K562 (cell line): Measurements from ENCODE around the gene ARNT2. TPM values are rescaled to one million over a fixed set of nuclear protein-coding genes. Genes with fewer than 3 reads are reported as not detected.

Source experiments
- ATAC-seq: fragments of 200-7000 bp; cut with Tn5 transposase; 3 replicates; pipeline ENCODE4 v1.9.1; 2020; ENCODE audit warnings: moderate library complexity
- BruUV-seq: library from RNA; stranded (reverse); fragments of 400-500 nt; replicated peaks from 2 replicates; lab custom pipeline; 2021; lab: Mats Ljungman, UMichigan
- CTCF ChIA-PET: fragments of 300-600 bp; formaldehyde crosslinking; extraction: SDS; loops from one replicate; lab custom pipeline; 2021; ENCODE audit warnings: low intra/inter-chr PET ratio; lab: Yijun Ruan, JAX
- POLR2A ChIA-PET: fragments of 300-600, 350-650 bp; sonication (Branson Sonifier 250); formaldehyde crosslinking; extraction: SDS; loops from one replicate; lab custom pipeline; 2021; ENCODE audit warnings: antibody characterized with exemption, inconsistent platforms; lab: Yijun Ruan, JAX
- DNase-seq, 4 experiments: peaks; one replicate each; pipeline versions ENCODE4 v3.0.0 to v3.0.0-alpha.2; 2011 to 2018; ENCODE audit warnings: low spot score in 3 of 4, mixed read lengths in 3 of 4; ENCODE audit errors: extremely low read depth in 1 of 4
- FAIRE-seq: peaks from 2 replicates; lab custom pipeline; 2011; peaks lifted over from hg19 to GRCh38; lab: Jason Lieb, UNC
- H2AFZ ChIP-seq: 2 replicates; pipeline ENCODE4 v1.6.0; 2011; ENCODE audit warnings: low read depth, low read length, control low read depth, inconsistent platforms
- H3K27ac ChIP-seq: fragments of 200-600 bp; 3 replicates; pipeline ENCODE4 v1.8.0; 2011; ENCODE audit warnings: low read depth, mild to moderate bottlenecking, control low read depth, inconsistent platforms, low read length, moderate library complexity, mixed read lengths; ENCODE audit errors: extremely low read depth
- H3K27me3 ChIP-seq, 2 experiments: fragments of 300-600 bp in 1 of 2; 2 replicates in 1 of 2; 3 replicates in 1 of 2; pipeline versions ENCODE4 v1.6.0 to v1.8.0; 2011; ENCODE audit warnings: inconsistent platforms in 2 of 2, low read length in 2 of 2, mild to moderate bottlenecking in 1 of 2, mixed read lengths in 1 of 2, moderate library complexity in 1 of 2; ENCODE audit not compliant: control insufficient read depth in 2 of 2, insufficient read depth in 2 of 2
- H3K36me3 ChIP-seq: fragments of 300-600 bp; 3 replicates; pipeline ENCODE4 v1.8.0; 2011; ENCODE audit warnings: mild to moderate bottlenecking, low read length, inconsistent platforms; ENCODE audit not compliant: control insufficient read depth, insufficient read depth
- H3K4me1 ChIP-seq, 2 experiments: fragments of 200-600 bp in 1 of 2; replicated peaks in 1 of 2; 2 replicates in 1 of 2; 3 replicates in 1 of 2; pipeline versions ENCODE4 v1.5.1 to v1.8.0; 2011; ENCODE audit warnings: inconsistent platforms in 2 of 2, low read length in 2 of 2, mild to moderate bottlenecking in 1 of 2, mixed read lengths in 1 of 2, moderate library complexity in 1 of 2; ENCODE audit not compliant: control insufficient read depth in 2 of 2, insufficient read depth in 2 of 2
- H3K4me2 ChIP-seq: 2 replicates; pipeline ENCODE4 v1.6.1; 2011; ENCODE audit warnings: low read length, control low read depth, inconsistent platforms, mixed read lengths; ENCODE audit not compliant: insufficient read depth
- H3K4me3 ChIP-seq: fragments of 200-600 bp; sonication (generic), shearing (Covaris generic); 2 replicates; pipeline ENCODE4 v1.5.1; 2016; ENCODE audit warnings: control low read depth, inconsistent platforms
- H3K79me2 ChIP-seq: fragments of 200-600 bp; 3 replicates; pipeline ENCODE4 v1.8.0; 2011; ENCODE audit warnings: low read length, inconsistent platforms; ENCODE audit not compliant: control insufficient read depth, insufficient read depth
- H3K9ac ChIP-seq, 2 experiments: 2 replicates each; pipeline versions ENCODE4 v1.6.0 to v1.6.1; 2011; ENCODE audit warnings: low read depth in 2 of 2, low read length in 2 of 2, control low read depth in 1 of 2, inconsistent platforms in 1 of 2, mild to moderate bottlenecking in 1 of 2, mixed read lengths in 1 of 2; ENCODE audit not compliant: insufficient read depth in 1 of 2
- H3K9me1 ChIP-seq: one replicate; pipeline ENCODE4 v1.6.0; 2011; ENCODE audit warnings: inconsistent platforms, mild to moderate bottlenecking, low read length, moderate library complexity; ENCODE audit not compliant: control insufficient read depth, insufficient read depth
- H3K9me3 ChIP-seq: replicated peaks from 2 replicates; pipeline ENCODE4 v1.5.1; 2011; ENCODE audit warnings: low read depth, low read length, inconsistent platforms; ENCODE audit not compliant: control insufficient read depth, insufficient read depth
- H4K20me1 ChIP-seq: replicated peaks from 2 replicates; pipeline ENCODE4 v1.6.1; 2011; ENCODE audit warnings: low read length, inconsistent platforms, mixed read lengths; ENCODE audit not compliant: control insufficient read depth, insufficient read depth
- CBX3 ChIP-seq, 2 experiments: IDR thresholded peaks; 1 replicate in 1 of 2; 2 replicates in 1 of 2; pipeline ENCODE4 v1.6.1; 2012; ENCODE audit warnings: inconsistent platforms in 2 of 2, low read length in 2 of 2, borderline replicate concordance in 1 of 2, control low read depth in 1 of 2
- EWSR1 ChIP-seq: fragments of 450-650 bp; IDR thresholded peaks from 2 replicates; pipeline ENCODE4 v1.6.1; 2018; ENCODE audit warnings: borderline replicate concordance, mild to moderate bottlenecking, low read depth, moderate library complexity; ENCODE audit not compliant: partially characterized antibody
- HNRNPL ChIP-seq: fragments of 200-400 bp; formaldehyde crosslinking; IDR thresholded peaks from 2 replicates; pipeline ENCODE4 v1.6.1; 2017; ENCODE audit warnings: low read depth, mild to moderate bottlenecking, low read length
- MAZ ChIP-seq, 2 experiments: fragments of 450-650 bp in 1 of 2; sonication (generic) in 1 of 2; formaldehyde crosslinking; IDR thresholded peaks in 1 of 2; conservative IDR thresholded peaks in 1 of 2; 2 replicates each; pipeline versions ENCODE4 v1.4.0 to v1.5.0; 2020; ENCODE audit warnings: mild to moderate bottlenecking in 1 of 2, missing genetic modification reagents in 1 of 2
- MYC ChIP-seq, 2 experiments: fragments of 250-450 bp in 1 of 2; sonication (Bioruptor Pico) in 1 of 2; IDR thresholded peaks; 2 replicates each; pipeline versions ENCODE4 v1.5.1 to v1.6.1; 2012 to 2021; ENCODE audit warnings: low read depth in 2 of 2, borderline replicate concordance in 1 of 2, improper control_type of control experiment in 1 of 2, low read length in 1 of 2, mild to moderate bottlenecking in 1 of 2, moderate library complexity in 1 of 2
- PTBP1 ChIP-seq: fragments of 200-400 bp; formaldehyde crosslinking; IDR thresholded peaks from 2 replicates; pipeline ENCODE4 v1.6.1; 2017; ENCODE audit warnings: low read depth, low read length
- RFX5 ChIP-seq: IDR thresholded peaks from 2 replicates; pipeline ENCODE4 v1.6.1; 2011; ENCODE audit warnings: low read depth, mild to moderate bottlenecking, improper control_type of control experiment, low read length
- SP1 ChIP-seq: sonication (generic); formaldehyde crosslinking; IDR thresholded peaks from 2 replicates; pipeline ENCODE4 v1.8.1; 2022; ENCODE audit warnings: mild to moderate bottlenecking, missing genetic modification reagents
- UBTF ChIP-seq, 2 experiments: IDR thresholded peaks; 2 replicates each; pipeline ENCODE4 v1.6.1; 2012; ENCODE audit warnings: improper control_type of control experiment in 2 of 2, low read depth in 2 of 2, low read length in 2 of 2, borderline replicate concordance in 1 of 2
- ZKSCAN8 ChIP-seq: fragments of 200-800 bp; sonication (Bioruptor generic); IDR thresholded peaks from 2 replicates; pipeline ENCODE4 v1.6.1; 2016; ENCODE audit warnings: missing genetic modification characterization, missing compliant biosample characterization
- WGBS: fragments of 100-300 bp; shearing (Covaris generic); methylation state at CpG from one replicate; pipeline ENCODE4 v1.1.6; 2016; ENCODE audit warnings: low coverage, mixed read lengths; ENCODE audit not compliant: insufficient coverage; ENCODE audit errors: missing lambda C conversion rate; 5-methylcytosine and 5-hydroxymethylcytosine counted together
- in situ Hi-C: fragments of 300-500 bp; cut with MboI; formaldehyde crosslinking; loops from 4 replicates; pipeline ENCODE4 v1.15.0; 2018; ENCODE audit warnings: inconsistent platforms, mixed read lengths
- intact Hi-C: fragments of 100-400 bp; cut with micrococcal nuclease; formaldehyde crosslinking; loops from 2 replicates; pipeline ENCODE4 v1.14.2; 2022
- polyA plus RNA-seq, 8 experiments: library from polyadenylated mRNA; depleted of rRNA in 4 of 8; stranded (reverse) in 5 of 8; unstranded in 3 of 8; fragments of >200 nt; fragmentation: Nextera tagmentation in 2 of 8; fragmentation: Illumina TruSeq in 1 of 8; extraction: Ambion mirVana in 2 of 8; extraction: Trizol in 1 of 8; gene quantifications; 2 replicates each; pipeline versions ENCODE4 v1.2.1 to v1.2.3, GENCODE V29; 2011 to 2014; ENCODE audit warnings: inconsistent platforms in 1 of 8, missing spikeins in 1 of 8
- total RNA-seq, 7 experiments: library from RNA; depleted of rRNA in 6 of 7; stranded (reverse); fragments of >200 nt in 6 of 7; fragmentation: Illumina TruSeq in 2 of 7; extraction: Trizol in 2 of 7; gene quantifications; 2 replicates each; pipeline versions ENCODE4 v1.2.1 to v1.2.3, GENCODE V29; 2011 to 2021; ENCODE audit warnings: low replicate concordance in 1 of 7

Gene ARNT2
- total and polyA plus RNA-seq, 9 of the 15 experiments (the other 6 are each of a cell fraction or from before 2014, with no cell fraction given), result 0.01 TPM; not detected in 8

- Histone ChIP-seq H3K79me2 (no peaks in the 10 kb centered on the region), H3K4me2 (no peak overlapping the region), H3K4me3 (no peak overlapping the region), H4K20me1 (peaks cover 4% of the 10 kb centered on the region; the same call in 1 of the 2 replicates), H3K9me3 (no peaks in the 10 kb centered on the region), H3K27me3 (peaks cover 4 to 35% of the 10 kb centered on the region in 2 experiments; a peak in 3 of 5 replicates), H3K27ac (no peak overlapping the region), H3K4me1 (no peaks in the 10 kb centered on the region), H3K9me1 (no peaks in the 10 kb centered on the region), H3K36me3 (no peaks in the 10 kb centered on the region), H2AFZ (no peak overlapping the region), H3K9ac (no peak overlapping the region)
- CTCF ChIA-PET, result no interaction called here
- TF ChIP-seq HNRNPL, result no peak
- TF ChIP-seq EWSR1, result no peak
- intact Hi-C loops, result no loop called here
- DNase-seq, result no peak
- FAIRE-seq, result no peak
- POLR2A ChIA-PET, result no interaction called here
- in situ Hi-C loops, result no loop called here
- no peak for ATAC-seq
- WGBS, result 6% methylated on average over 4 of the region's 4 CpGs
- BruUV-seq, result no TSS peak
These were observed 165.5 kb downstream of the ARNT2 start for GRCh38 chr15:80569656-80570055.

GRCh38 chr15:80570553-80570952 is 166.4 kb downstream of the ARNT2 start:
- in situ Hi-C loops (no loop called here), intact Hi-C loops (no loop called here)
- Histone ChIP-seq H3K9ac (no peak overlapping the region), H3K4me2 (no peak overlapping the region), H3K27ac (no peak overlapping the region), H3K9me3 (no peaks in the 10 kb centered on the region), H4K20me1 (peaks cover 4% of the 10 kb centered on the region; the same call in 1 of the 2 replicates), H3K9me1 (no peaks in the 10 kb centered on the region), H3K4me3 (no peak overlapping the region), H3K79me2 (no peaks in the 10 kb centered on the region), H3K4me1 (no peaks in the 10 kb centered on the region), H3K36me3 (no peaks in the 10 kb centered on the region), H2AFZ (no peak overlapping the region), H3K27me3 (peaks cover 5 to 44% of the 10 kb centered on the region in 2 experiments; a peak in 3 of 5 replicates)
- ATAC-seq (no peak), DNase-seq (no peak), FAIRE-seq (no peak)
- CTCF ChIA-PET, result no interaction called here
- 0% methylated on average over 6 of the region's 6 CpGs for WGBS
- POLR2A ChIA-PET, result no interaction called here
- no TSS peak for BruUV-seq
- TF ChIP-seq CBX3 (IDR thresholded peaks at IDR 0.05; ENCODE audit: borderline replicate concordance in 1 of 2, low read length in 2 of 2) (no peak), MAZ (CRISPR knock-in tag; conservative IDR thresholded peaks at IDR 0.05 in 1 of 2, IDR thresholded peaks at IDR 0.05 in 1 of 2) (no peak), MYC (IDR thresholded peaks at IDR 0.05; ENCODE audit: low read depth, low read length) (no peak), MYC (CRISPR knock-in tag; IDR thresholded peaks at IDR 0.05; ENCODE audit: borderline replicate concordance, low read depth) (no peak), SP1 (CRISPR knock-in tag) (no peak), RFX5 (no peak), UBTF (IDR thresholded peaks at IDR 0.05; ENCODE audit: borderline replicate concordance in 1 of 2, low read depth in 2 of 2, low read length in 2 of 2) (no peak), ZKSCAN8 (CRISPR knock-in tag) (no peak), PTBP1 (no peak)
